ENCODE measurements around the gene COPS9.
A peak's percentile ranks its signal among the peaks of the same experiment; 100 is the strongest.

The COPS9 gene

DNA sequence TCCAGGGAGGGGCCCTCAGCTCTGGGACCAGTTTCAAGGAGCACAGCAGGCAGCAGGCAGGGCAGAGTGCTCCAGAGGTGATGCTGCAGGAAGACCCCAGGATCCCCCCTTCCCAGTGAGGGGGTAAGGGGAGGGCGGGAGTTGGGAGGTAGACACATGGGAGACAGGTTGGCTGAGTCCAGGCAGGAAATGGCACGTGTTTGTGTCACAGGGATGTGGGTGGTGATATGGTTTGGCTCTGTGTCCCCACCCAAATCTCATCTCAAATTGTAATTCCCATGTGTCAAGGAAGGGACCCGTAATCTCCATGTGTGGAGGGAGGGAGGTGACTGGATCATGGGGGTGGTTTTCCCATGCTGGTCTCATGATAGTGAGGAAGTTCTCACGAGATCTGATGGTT, 29.6 kb upstream of the COPS9 start:
- DNase-seq, result no peak

DNA sequence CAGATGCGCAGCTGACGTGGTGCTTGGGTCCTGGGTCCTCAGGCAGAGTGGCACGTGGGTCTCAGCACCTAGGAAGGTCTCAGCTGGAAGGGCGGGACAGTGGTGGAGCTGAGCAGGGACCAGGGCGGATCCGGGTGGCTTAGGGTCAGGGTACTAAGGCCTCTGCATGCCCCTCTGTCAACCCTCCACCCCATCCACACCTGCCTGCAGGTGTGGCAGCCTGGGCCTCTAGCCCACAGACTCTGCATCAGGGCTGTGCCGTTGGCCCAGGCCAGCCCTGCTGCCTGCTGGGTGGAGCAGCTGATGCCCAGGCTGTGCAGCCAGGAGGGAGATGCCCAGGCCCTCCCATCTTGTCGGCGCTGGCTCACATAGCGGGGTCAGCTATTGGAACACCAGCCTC, 28.9 kb upstream of the COPS9 start:
- DNase-seq, result no peak

GRCh38 chr2:240164586-240164985, 28.5 kb upstream of the COPS9 start:
- no peak for DNase-seq

GRCh38 chr2:240163844-240164574, 27.9 kb upstream of the COPS9 start:
- DNase-seq, result no peak

DNA sequence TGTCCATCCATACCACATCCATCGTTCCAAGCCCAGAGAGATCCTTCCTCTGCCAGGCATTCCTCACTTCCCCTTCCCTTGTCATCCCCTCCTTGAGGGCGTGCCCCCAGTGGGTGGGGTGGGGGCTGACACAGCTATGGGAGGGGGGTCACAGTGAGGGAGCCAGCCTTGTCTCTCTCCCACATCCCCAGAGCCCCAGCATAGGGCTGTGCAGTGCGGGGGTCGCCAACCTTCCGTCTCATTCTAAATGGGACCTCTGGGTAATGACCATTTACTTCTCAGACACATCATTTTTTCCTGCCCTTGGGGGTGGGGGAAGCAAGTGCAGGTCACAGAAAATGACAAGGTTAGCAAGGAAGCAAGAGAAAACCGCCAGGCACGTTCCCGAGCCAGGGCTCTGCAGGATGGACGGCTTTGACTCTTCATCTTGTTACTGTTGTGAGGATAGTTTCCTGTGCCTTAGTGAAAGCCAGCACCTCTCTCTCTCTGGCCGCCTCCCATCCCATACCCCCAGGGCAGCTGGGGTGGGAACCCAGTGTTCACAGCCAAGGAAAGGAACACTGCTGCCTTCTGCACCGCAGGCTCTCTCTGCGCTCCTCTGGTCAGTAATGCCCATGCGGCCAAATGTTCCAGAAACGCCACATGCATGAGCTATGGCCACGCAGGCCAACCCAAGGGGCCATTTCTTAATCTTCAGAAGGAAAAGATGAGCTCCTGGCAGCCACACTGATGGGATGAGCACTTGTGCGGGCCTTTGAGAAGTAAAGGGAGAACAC, 27.0 kb upstream of the COPS9 start:
- DNase-seq, result no peak

GRCh38 chr2:240162531-240162930, 26.4 kb upstream of the COPS9 start:
- no peak for DNase-seq

DNA sequence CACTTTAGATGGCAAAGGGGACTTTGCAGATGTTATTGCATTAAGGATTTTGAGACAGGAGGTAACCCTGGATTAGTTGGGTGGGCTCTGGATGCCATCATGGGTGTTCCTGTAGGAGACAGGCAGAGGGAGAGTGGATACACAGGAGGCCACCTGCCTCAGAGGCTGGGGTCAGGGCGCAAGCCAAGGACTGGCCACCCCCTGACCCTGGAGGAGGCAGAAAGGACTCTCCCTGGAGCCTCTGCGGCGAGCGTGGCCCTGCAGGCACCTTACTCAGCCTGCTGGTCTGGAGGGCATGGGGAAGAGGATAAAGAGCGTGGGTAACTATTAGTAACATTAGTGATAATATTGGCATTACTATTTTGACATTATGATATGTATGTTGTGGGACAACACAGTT, 25.9 kb upstream of the COPS9 start:
- no peak for DNase-seq

DNA sequence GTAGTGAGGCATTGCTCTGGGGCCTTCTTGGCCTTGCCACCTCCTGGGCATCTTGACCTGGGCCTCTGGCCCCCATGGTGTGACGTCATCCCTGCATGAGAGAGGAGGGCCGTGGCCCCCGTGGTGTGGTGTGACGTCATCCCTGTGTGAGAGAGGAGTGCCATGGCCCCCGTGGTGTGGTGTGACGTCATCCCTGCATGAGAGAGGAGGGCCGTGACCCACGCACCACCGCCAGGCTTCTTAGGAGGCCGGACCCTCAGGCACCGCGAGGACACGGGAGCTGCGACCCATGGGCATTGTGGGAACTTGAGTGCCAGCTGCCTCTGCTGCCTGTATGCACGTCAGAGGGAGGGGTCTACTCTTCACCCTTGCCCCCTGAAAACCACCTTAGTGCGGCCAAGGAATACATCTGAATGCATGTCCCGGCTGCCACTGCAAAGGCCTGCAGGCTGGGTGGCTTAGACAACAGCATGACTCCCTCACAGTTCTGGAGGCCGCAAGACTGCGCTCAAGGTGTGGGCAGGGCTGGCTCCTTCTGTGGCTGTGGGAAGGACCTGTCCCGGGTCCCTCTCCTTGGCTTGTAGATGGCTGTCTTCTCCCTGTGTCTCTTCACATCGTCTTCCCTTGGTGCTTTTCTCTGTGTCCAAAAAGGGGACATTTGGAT, 25.1 kb upstream of the COPS9 start:
- no peak for DNase-seq

DNA sequence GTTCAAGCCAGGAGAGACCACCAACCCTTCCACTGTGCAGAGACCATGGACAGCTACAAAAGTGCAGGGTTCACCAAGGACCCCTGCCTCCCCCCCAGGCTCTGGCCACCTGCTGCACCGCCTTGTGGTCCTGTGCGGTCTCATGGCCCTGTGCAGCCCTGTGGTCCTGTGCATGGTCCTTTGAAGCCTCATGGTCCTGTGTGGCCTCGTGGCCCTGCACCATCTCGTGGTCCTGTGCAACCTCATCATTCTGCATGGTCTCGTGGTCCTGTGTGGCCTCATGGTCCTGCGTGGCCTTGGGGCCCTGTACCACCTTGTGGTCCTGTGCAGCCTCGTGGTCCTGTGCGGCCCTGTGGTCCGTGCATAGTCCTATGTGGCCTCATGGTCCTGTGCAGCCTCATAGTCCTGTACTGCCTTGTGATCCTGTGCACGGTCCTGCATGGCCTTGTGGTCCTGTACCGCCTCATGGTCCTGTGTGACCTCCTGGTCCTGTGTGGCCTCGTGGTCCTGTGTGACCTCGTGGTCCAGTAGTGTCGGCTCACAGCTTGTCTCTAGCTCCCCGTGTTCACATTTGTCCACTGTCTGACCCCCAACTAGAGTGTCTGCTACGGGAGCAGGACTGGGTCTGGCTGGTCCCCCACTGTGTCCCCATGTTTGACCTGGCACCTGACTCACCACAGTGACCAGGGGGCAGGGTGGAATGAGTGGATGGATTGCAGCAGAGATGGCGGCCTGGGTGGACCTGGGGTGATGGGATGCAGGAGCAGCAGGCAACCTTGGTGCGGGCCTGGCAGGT, 24.4 kb upstream of the COPS9 start:
- DNase-seq, result no peak

DNA sequence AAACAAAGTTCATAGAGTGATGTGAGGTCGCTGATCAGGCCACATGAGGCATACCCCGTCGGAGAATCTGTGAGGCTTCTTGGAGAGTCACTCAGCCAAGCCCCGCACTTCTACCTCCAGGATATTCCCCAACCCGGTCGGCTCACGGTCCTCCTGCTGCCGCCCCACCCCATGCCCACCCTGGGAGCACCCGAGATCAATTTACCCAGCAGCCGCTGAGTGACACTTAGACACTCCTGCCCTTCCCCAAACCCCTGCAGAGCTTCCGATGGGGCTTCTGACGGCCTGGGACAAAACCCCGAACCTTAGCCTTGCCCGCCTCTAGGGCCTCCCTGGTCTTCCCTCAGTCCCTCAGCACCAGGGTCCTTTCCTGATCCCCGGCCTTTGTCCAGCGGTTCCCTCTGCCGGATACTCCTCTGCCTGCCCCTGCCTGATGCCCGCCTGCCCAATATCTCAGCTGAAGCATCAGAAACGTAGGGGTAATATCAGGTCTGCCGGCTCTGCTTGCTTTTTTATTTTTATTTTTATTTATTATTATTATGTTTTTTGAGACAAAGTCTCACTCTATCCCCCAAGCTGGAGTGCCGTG, 23.2 kb upstream of the COPS9 start:
- DNase-seq, result no peak

- no peak for DNase-seq
Measured at GRCh38 chr2:240157147-240157470, 21.0 kb upstream of the COPS9 start.

DNA sequence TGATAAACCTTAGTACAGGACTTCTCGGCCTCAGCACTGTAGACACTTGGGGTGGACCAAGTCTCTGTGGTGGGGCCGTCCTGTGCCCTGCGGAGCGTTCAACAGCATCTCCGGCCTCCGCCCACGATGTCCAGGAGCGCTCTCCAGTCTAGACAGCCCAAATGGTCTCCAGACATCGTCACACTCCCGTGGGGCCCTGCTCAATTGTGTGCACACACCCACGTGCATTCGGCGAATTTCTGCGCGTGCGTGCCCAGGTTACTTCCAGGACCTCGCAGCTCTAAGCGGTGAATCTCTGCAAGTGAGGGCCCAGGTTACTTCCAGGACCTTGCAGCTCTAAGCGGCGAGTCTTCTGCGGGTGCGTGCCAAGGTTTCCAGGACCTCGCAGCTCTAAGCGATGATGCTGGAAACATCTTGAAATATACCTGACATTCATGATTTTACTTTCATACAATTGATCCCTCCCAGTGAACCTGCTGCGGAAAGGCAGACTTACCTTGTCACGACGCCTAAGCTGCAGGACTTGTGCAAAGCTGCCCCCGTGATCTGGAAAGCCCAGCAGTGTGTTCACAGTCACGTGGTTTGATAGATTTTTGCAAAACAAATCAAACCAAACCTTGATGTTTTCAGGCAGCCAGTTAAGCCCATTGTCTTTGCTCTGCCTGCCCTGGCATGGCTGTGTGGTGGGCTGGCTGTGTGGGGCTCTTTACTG, 20.5 kb upstream of the COPS9 start:
- no peak for DNase-seq

DNA sequence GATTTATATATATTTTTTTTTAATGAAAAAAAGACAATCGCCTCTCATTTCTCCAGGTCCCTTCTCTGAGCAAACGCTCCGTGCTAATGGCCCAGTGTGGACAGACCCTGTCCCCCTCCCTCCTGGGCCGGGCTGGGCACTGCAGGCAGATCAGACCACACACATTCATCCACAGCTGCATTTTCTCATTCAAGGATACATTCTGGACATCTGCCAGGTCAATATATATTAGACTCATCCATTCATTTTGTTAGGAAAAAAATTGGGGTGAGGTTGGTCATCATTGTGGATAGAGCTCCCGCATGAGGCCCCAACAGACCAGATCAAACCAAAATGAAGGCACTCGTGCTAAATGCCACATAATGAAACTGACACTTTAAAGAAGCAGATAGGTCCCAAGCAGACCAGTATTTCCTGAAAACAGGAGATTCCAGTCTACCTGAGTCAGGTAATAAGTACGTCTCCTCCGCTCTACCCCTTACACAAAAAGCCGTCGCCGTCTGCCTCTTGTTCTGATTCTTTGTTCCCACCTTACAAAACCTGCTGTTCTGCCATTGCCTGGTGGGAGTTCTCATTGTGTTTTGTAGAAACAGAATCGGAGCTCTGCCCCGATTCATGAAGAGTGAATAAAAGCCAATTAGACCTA, 19.8 kb upstream of the COPS9 start:
- no peak for DNase-seq

DNA sequence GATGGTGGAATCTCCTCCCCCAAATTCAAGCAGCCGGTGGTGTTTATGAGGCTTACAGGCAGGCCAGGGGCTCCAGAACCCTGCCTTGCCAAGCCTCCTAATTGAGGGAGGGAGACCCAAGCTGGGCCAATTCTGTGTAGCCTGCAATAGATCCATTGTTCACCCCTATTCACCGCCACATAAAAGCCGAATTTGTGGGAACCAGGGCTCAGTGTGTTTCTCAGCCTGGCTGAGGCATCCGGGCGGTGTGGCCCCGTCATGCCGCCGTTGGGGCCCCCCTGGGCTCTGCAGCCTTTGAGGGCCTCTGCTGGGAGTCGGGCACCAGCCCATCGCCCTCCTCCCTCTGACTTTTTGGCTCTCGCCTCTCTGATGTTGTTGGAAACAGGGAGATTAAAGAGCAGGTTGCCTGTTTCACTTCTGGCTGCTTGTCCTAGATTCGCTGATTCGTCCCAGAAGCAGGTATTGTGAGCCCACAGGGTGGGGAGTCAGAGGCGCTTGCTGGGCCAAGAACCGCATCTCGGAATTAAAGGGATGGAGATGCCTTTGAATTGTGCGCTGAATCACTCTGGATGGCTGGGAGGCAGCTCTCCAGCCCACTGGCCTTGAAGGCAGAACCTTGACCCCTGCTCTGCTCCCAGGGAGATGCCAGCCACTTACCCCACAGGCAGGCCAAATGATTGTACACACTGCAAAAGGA, 19.1 kb upstream of the COPS9 start:
- DNase-seq, result no peak

DNA sequence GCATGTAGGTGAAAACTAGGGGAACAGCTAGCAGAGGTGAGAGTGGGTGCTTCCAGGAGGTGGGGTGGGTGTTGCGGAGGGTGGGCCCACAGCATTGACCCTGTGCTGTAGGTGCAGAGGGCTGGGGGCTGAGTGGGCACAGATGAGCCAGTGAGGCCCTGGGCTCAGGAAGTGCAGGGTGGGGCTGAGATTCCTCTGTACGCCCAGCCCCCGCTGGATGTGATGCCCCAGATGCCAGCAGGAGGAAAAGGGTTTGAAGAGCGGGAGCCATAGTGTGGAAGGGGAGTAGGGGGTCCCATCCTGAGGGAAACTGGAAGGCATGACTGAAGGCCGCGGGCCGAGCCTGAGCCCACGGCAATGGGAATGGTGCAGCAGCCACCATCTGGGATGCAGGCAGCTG, 18.5 kb upstream of the COPS9 start:
- no peak for DNase-seq

- DNase-seq, result no peak
Measured at GRCh38 chr2:240153418-240153817, 17.3 kb upstream of the COPS9 start.

- DNase-seq, result no peak
Measured at GRCh38 chr2:240151477-240152031, 15.4 kb upstream of the COPS9 start.

GRCh38 chr2:240149943-240150784, 14.1 kb upstream of the COPS9 start:
- peak; percentile 52 for DNase-seq

- DNase-seq, result no peak
Measured at GRCh38 chr2:240147911-240148587, 11.9 kb upstream of the COPS9 start.
